Activated CD8-positive, alpha-beta memory T cell treated with anti-CD3 and anti-CD28 coated beads, Interleukin-2, amount 50 U/mL, for 48 hours (primary cell): ENCODE results near the gene TTR.

Experiments used
- DNase-seq: peaks from one replicate; pipeline ENCODE4 v3.0.0-alpha.2; 2020

The TTR gene

GRCh38 chr18:31591628-31592027, at the start of gene TTR:
Gene TTR, plus strand, starts transcription at chr18:31591877. Its CDS starts 26 bp downstream, at chr18:31591903.
- DNase-seq = no peak

- DNase-seq = no peak
Measured at GRCh38 chr18:31546476-31546875, 45.2 kb upstream of the TTR start.

- no peak for DNase-seq
Measured at GRCh38 chr18:31548853-31549252, 42.8 kb upstream of the TTR start.

- no peak for DNase-seq
Measured at GRCh38 chr18:31549416-31549815, 42.3 kb upstream of the TTR start.

- DNase-seq = no peak
Measured at GRCh38 chr18:31551883-31552282, 39.8 kb upstream of the TTR start.

GRCh38 chr18:31553800-31554199, 37.9 kb upstream of the TTR start:
- DNase-seq = no peak

- DNase-seq = no peak
Measured at GRCh38 chr18:31554776-31555175, 36.9 kb upstream of the TTR start.

- DNase-seq = no peak
Measured at GRCh38 chr18:31555971-31556747, 35.5 kb upstream of the TTR start.

GRCh38 chr18:31557446-31557845, 34.2 kb upstream of the TTR start:
- no peak for DNase-seq

- no peak for DNase-seq
Measured at GRCh38 chr18:31558567-31558966, 33.1 kb upstream of the TTR start.

GRCh38 chr18:31562726-31563125, 29.0 kb upstream of the TTR start:
- no peak for DNase-seq

- no peak for DNase-seq
Measured at GRCh38 chr18:31563778-31564177, 27.9 kb upstream of the TTR start.

GRCh38 chr18:31565345-31565744, 26.3 kb upstream of the TTR start:
- DNase-seq = no peak

GRCh38 chr18:31565782-31566512, 25.7 kb upstream of the TTR start:
- DNase-seq = no peak

- no peak for DNase-seq
Measured at GRCh38 chr18:31566576-31567306, 24.9 kb upstream of the TTR start.

- no peak for DNase-seq
Measured at GRCh38 chr18:31572368-31572767, 19.3 kb upstream of the TTR start.

GRCh38 chr18:31573051-31573450, 18.6 kb upstream of the TTR start:
- DNase-seq = no peak

- no peak for DNase-seq
Measured at GRCh38 chr18:31574359-31574758, 17.3 kb upstream of the TTR start.

GRCh38 chr18:31575515-31576257, 16.0 kb upstream of the TTR start:
- no peak for DNase-seq

GRCh38 chr18:31576670-31577069, 15.0 kb upstream of the TTR start:
- no peak for DNase-seq

- DNase-seq = no peak
Measured at GRCh38 chr18:31577195-31577594, 14.5 kb upstream of the TTR start.

GRCh38 chr18:31578126-31578525, 13.6 kb upstream of the TTR start:
- no peak for DNase-seq

- DNase-seq = no peak
Measured at GRCh38 chr18:31579375-31579774, 12.3 kb upstream of the TTR start.
